H1 (cell line): ENCODE data around the gene MANBA. TPM values are rescaled to one million over a fixed set of nuclear protein-coding genes. Genes with fewer than 3 reads are reported as not detected.

Source experiments
- RNF2 ChIP-seq: fragments of 200-900, 300-1000 bp; sonication (generic); IDR thresholded peaks from 2 replicates; pipeline ENCODE4 v1.7.1; 2016; ENCODE audit warnings: borderline replicate concordance, low read depth, mild to moderate bottlenecking, antibody characterized with exemption, low read length; ENCODE audit not compliant: poor library complexity, severe bottlenecking; ENCODE audit errors: missing control alignments
- polyA plus RNA-seq, 7 experiments: library from polyadenylated mRNA; depleted of rRNA in 3 of 7; stranded (reverse) in 5 of 7; unstranded in 2 of 7; fragments of >200 nt in 5 of 7; fragments of 200-250 nt in 2 of 7; gene quantifications; 1 replicate in 5 of 7; 2 replicates in 1 of 7; 4 replicates in 1 of 7; pipeline versions ENCODE4 v1.2.1 to v1.2.3, GENCODE V29; 2011 to 2013; ENCODE audit warnings: missing spikeins in 2 of 7, mixed read lengths in 2 of 7
- total RNA-seq: library from RNA; stranded (reverse); fragmentation: NEBNext Ultra II Directional; extraction: Animal tissue kit (Norgen Biotek cat#: 25700); gene quantifications from 2 replicates; pipeline ENCODE4 v1.2.1, GENCODE V29; 2021

Gene MANBA
- total and polyA plus RNA-seq, 2 of the 8 experiments (the other 6 are each of a cell fraction or from before 2014, with no cell fraction given) = 22.9 to 27.8 TPM

- no peak for TF ChIP-seq RNF2
Measured at GRCh38 chr4:102713096-102713495, 47.7 kb downstream of the MANBA start (continued).
